ENCODE data around the gene CDK6.

CDK6 gene

DNA sequence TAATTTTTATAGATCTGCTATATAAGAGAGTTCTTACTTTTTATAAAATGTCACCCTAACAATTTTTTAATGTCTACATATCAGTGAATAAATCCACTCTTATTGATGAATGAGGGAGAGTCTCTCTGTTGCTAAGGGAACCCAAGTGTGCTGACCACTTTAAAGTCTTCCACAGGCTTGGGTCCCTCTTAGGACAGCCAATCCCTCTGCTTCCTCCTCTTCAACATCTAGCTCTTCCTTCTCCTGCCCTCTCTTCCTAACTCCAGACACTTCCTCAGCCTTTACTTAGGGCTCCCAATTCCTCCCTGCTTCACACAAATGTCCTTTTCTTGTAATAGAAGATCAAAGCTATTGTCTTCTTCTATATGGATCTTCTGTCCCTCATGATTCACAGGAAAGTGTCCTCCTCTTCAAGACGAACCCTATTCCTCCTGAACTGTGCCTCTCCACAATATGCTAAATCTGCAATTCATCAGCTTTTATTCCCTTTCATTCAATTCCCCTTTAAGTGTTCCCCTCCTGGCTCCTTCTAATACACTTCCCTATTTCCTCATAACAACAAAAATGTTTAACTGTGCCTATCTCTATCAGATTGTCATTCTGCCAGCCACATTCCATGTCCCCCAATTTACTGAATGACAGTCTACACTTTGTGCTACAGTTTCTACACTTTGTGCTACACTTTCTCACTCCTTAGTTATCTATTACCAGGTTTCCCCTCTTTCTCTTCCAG, 37.7 kb downstream of the CDK6 start:
- no peaks in the 10 kb centered on the region for H3K36me3 ChIP-seq (ENCODE audit: control insufficient read depth, insufficient read depth, low read length)
- no peaks in the 10 kb centered on the region for H3K27me3 ChIP-seq (ENCODE audit: control insufficient read depth, insufficient read depth, low read length)
- no peak overlapping the region for H3K9ac ChIP-seq (ENCODE audit: low read length)
- peaks cover 5% of the 10 kb centered on the region for H3K4me1 ChIP-seq (ENCODE audit: control insufficient read depth, insufficient read depth, low read length)
- no peaks in the 10 kb centered on the region for H3K9me3 ChIP-seq (ENCODE audit: control insufficient read depth, low read length)
- no peak overlapping the region for H3K4me3 ChIP-seq (ENCODE audit: low read length)

DNA sequence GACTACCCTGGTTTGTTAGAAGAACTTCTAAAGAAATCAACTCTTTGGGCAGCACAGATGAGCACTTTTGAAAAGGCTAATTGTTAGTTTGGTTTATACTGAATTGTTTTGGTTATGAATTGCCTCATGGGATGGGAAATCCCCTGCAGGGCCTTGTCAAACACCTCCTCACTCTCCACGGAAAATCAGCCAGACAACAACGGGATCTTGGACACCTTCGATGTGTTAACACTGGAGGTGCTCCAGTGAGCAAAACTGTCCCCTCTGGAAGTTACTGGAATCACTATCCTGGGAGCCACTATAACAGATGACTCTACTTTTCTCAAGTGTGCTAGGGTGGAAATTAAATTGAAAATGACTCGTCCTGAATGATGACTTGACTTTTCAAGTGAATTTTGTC, 38.7 kb downstream of the CDK6 start:
- no peaks in the 10 kb centered on the region for H3K27me3 ChIP-seq (ENCODE audit: control insufficient read depth, insufficient read depth, low read length)
- H3K4me1 ChIP-seq (ENCODE audit: control insufficient read depth, insufficient read depth, low read length): peaks cover 5% of the 10 kb centered on the region
- H3K4me3 ChIP-seq (ENCODE audit: low read length): no peak overlapping the region
- H3K9me3 ChIP-seq (ENCODE audit: control insufficient read depth, low read length): no peaks in the 10 kb centered on the region
- no peak overlapping the region for H3K9ac ChIP-seq (ENCODE audit: low read length)
- no peaks in the 10 kb centered on the region for H3K36me3 ChIP-seq (ENCODE audit: control insufficient read depth, insufficient read depth, low read length)

DNA sequence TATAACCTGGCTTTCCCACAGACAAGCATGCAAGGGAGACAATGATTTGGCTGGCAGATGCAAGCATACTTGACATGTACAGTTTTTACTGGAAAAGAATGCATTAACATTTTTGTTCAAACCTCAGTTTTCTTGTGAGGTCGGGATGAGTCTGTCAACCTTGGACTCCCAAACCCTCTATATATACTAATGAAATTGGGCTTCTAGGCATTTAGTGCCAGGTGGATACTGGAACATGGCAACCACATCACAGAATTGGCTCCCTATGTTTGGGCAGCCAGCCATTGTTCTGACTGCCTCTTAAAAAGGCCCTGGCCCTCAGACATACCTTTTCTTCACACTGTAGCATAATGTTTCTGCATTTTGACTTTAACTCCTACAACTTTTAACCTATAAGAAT, 39.1 kb downstream of the CDK6 start:
- no peak overlapping the region for H3K4me3 ChIP-seq (ENCODE audit: low read length)
- no peaks in the 10 kb centered on the region for H3K9me3 ChIP-seq (ENCODE audit: control insufficient read depth, low read length)
- no peak overlapping the region for H3K9ac ChIP-seq (ENCODE audit: low read length)
- H3K27me3 ChIP-seq (ENCODE audit: control insufficient read depth, insufficient read depth, low read length): no peaks in the 10 kb centered on the region
- peaks cover 5% of the 10 kb centered on the region for H3K4me1 ChIP-seq (ENCODE audit: control insufficient read depth, insufficient read depth, low read length)
- H3K36me3 ChIP-seq (ENCODE audit: control insufficient read depth, insufficient read depth, low read length): no peaks in the 10 kb centered on the region

DNA sequence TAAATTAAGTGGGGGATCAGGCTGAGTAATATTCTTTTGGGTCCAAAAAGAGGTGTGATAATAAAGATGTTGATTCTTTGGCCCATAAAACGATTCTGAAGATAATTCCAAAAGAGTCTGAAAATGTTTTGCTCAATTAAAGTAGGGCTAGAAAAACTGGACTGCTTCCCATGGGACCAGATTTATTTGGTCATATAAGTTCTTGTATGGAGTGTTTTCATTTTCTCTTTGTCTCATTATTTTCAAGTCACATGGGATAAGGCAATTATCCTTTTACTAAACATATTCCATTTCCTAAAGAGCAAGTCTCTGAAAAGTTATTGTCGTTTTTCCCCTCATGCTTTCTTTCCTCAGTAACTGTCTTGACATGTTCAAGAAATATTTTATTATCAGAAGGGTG, 41.5 kb downstream of the CDK6 start:
- Histone ChIP-seq H3K36me3 (ENCODE audit: control insufficient read depth, insufficient read depth, low read length) (no peaks in the 10 kb centered on the region), H3K4me1 (ENCODE audit: control insufficient read depth, insufficient read depth, low read length) (peaks cover 9% of the 10 kb centered on the region), H3K9ac (ENCODE audit: low read length) (no peak overlapping the region), H3K4me3 (ENCODE audit: low read length) (no peak overlapping the region), H3K27me3 (ENCODE audit: control insufficient read depth, insufficient read depth, low read length) (no peaks in the 10 kb centered on the region), H3K9me3 (ENCODE audit: control insufficient read depth, low read length) (no peaks in the 10 kb centered on the region)

DNA sequence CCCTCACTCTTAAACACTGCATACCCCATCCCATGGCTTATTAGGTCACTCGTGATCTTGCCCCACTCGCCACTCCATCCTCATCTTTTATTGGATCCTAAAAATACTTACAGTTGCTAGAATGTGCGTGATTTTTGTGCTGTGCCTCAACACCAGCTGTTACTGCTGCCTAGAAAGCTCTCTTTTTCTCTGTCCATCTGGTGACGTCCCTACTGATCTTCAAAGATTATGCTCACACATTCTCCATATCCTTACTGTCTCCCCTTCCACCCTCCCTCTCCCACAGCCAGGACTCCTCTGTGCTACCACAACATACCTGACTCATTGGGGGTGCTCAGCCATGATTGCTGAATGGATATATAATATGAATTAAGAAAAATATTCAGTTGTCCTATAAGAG, 42.0 kb downstream of the CDK6 start:
- no peak overlapping the region for H3K9ac ChIP-seq (ENCODE audit: low read length)
- no peak overlapping the region for H3K4me3 ChIP-seq (ENCODE audit: low read length)
- H3K9me3 ChIP-seq (ENCODE audit: control insufficient read depth, low read length): no peaks in the 10 kb centered on the region
- H3K4me1 ChIP-seq (ENCODE audit: control insufficient read depth, insufficient read depth, low read length): peaks cover 9% of the 10 kb centered on the region
- no peaks in the 10 kb centered on the region for H3K36me3 ChIP-seq (ENCODE audit: control insufficient read depth, insufficient read depth, low read length)
- H3K27me3 ChIP-seq (ENCODE audit: control insufficient read depth, insufficient read depth, low read length): no peaks in the 10 kb centered on the region

DNA sequence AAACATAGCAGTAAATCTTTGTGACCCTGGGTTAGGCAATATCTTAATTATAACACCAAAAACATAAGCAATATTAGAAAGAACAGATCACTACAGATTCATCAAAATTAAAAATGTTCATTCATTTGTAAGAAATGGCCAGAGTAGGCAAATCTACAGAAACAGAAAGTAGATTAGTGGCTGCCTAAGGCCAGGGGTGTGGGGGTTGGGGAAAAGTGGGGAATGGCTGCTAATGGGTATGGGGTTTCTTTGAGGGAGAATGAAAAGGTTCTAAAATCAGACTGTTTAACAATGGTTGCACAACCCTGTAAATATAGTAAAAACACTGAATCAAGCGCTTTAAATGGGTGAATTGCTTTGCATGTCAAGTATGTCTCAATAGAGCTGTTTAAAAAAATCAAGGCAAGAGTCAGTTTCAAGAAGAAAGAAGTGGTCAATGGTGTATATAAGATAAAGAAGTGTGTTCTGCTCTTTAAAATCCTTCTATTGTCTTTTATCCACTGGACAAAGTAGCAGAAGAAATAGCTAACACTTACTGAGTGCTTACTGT, 42.6 kb downstream of the CDK6 start:
- H3K36me3 ChIP-seq (ENCODE audit: control insufficient read depth, insufficient read depth, low read length): no peaks in the 10 kb centered on the region
- H3K9me3 ChIP-seq (ENCODE audit: control insufficient read depth, low read length): no peaks in the 10 kb centered on the region
- no peak overlapping the region for H3K9ac ChIP-seq (ENCODE audit: low read length)
- H3K27me3 ChIP-seq (ENCODE audit: control insufficient read depth, insufficient read depth, low read length): no peaks in the 10 kb centered on the region
- peaks cover 4% of the 10 kb centered on the region for H3K4me1 ChIP-seq (ENCODE audit: control insufficient read depth, insufficient read depth, low read length)
- H3K4me3 ChIP-seq (ENCODE audit: low read length): no peak overlapping the region

DNA sequence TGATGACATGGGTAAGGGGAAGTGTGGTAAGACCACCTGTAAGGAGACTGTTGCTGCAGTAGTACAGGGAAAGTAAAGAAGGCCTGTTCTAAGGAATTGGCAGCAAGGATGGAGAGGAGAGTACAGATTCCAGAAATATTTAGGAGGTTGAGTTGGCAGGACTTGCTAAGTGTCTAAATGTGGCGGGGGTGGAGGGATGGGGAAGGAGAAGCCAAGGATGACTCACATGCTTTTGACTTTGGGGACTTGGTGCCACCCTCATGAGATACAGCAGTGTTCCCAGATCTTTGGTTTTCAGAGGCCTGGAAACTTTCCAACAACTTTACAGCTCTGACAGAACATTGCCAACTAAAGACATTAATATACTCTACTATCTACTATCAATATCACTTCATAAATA, 45.4 kb downstream of the CDK6 start:
- Histone ChIP-seq H3K4me3 (ENCODE audit: low read length) (no peak overlapping the region), H3K27me3 (ENCODE audit: control insufficient read depth, insufficient read depth, low read length) (no peaks in the 10 kb centered on the region), H3K9ac (ENCODE audit: low read length) (no peak overlapping the region), H3K4me1 (ENCODE audit: control insufficient read depth, insufficient read depth, low read length) (peaks cover 4% of the 10 kb centered on the region), H3K9me3 (ENCODE audit: control insufficient read depth, low read length) (no peaks in the 10 kb centered on the region), H3K36me3 (ENCODE audit: control insufficient read depth, insufficient read depth, low read length) (no peaks in the 10 kb centered on the region)

DNA sequence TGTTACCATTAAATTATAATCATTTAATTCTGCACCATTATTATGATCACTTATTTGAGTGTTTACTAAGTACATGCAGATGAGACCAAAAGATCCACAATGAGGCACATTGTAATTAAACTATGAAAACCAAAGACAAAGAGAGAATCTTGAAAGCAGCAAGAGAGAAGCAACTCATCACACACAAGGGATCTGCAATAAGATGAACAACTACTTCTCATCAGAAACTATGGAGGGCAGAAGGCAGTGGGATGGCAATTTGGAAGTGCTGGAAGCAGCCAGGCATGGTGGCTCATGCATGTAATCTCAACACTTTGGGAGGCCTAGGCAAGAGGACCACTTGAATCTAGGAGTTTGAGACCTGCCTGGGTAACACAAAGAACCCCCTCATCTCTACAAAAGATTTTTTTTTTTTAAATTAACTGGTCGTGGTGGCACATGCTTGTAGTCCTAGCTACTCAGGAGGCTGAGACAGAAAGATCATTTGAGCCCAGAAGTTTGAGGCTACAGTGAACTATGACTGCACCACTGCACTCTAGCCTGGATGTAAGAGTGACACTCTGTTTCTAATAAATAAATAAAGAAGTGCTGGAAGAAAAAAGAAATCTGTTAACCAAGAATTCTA, 47.7 kb downstream of the CDK6 start:
- no peak overlapping the region for H3K4me3 ChIP-seq (ENCODE audit: low read length)
- no peaks in the 10 kb centered on the region for H3K9me3 ChIP-seq (ENCODE audit: control insufficient read depth, low read length)
- no peaks in the 10 kb centered on the region for H3K27me3 ChIP-seq (ENCODE audit: control insufficient read depth, insufficient read depth, low read length)
- no peaks in the 10 kb centered on the region for H3K36me3 ChIP-seq (ENCODE audit: control insufficient read depth, insufficient read depth, low read length)
- peaks cover 5% of the 10 kb centered on the region for H3K4me1 ChIP-seq (ENCODE audit: control insufficient read depth, insufficient read depth, low read length)
- no peak overlapping the region for H3K9ac ChIP-seq (ENCODE audit: low read length)

DNA sequence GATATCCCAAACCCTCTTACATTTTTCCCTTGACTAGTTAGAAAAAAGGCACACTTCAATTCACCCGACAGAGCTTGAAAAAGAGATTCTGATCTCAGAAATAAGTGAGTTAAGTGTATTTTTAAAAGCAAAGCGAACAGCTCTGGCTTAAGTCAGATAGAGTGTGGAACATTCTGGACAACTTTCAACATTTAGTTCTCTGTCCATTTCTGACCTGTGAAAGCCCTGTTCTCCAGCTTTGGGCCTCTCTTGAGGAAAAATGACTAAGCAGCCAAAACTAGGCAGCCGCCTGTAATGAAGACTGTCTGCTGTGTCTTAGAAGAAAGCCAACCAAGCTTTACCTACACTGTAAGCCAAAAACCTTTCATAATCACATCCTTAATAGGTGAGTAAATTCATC, 50.5 kb downstream of the CDK6 start:
- no peak overlapping the region for H3K4me3 ChIP-seq (ENCODE audit: low read length)
- H3K4me1 ChIP-seq (ENCODE audit: control insufficient read depth, insufficient read depth, low read length): peaks cover 20% of the 10 kb centered on the region
- no peaks in the 10 kb centered on the region for H3K36me3 ChIP-seq (ENCODE audit: control insufficient read depth, insufficient read depth, low read length)
- H3K9ac ChIP-seq (ENCODE audit: low read length): no peak overlapping the region
- H3K27me3 ChIP-seq (ENCODE audit: control insufficient read depth, insufficient read depth, low read length): no peaks in the 10 kb centered on the region
- H3K9me3 ChIP-seq (ENCODE audit: control insufficient read depth, low read length): no peaks in the 10 kb centered on the region

DNA sequence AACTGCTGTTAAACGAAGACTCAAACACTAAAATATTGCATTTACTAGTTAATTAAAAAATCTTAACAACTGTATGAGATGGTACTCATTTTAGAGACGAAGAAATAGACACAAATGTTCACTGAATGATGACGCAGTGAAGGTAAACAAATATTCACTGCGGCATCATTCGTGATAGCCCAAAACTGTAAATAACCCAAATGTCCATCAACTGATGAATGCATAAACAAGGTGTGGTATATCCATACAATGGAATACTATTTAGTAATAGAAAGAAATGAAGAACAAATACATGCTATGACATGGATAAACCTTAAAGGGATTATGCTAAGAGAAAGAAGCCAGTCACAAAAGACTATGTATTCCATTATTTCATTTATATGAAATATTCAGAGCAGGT, 51.4 kb downstream of the CDK6 start:
- Histone ChIP-seq H3K36me3 (ENCODE audit: control insufficient read depth, insufficient read depth, low read length) (no peaks in the 10 kb centered on the region), H3K9me3 (ENCODE audit: control insufficient read depth, low read length) (no peaks in the 10 kb centered on the region), H3K4me3 (ENCODE audit: low read length) (no peak overlapping the region), H3K9ac (ENCODE audit: low read length) (no peak overlapping the region), H3K27me3 (ENCODE audit: control insufficient read depth, insufficient read depth, low read length) (no peaks in the 10 kb centered on the region), H3K4me1 (ENCODE audit: control insufficient read depth, insufficient read depth, low read length) (peaks cover 19% of the 10 kb centered on the region)

DNA sequence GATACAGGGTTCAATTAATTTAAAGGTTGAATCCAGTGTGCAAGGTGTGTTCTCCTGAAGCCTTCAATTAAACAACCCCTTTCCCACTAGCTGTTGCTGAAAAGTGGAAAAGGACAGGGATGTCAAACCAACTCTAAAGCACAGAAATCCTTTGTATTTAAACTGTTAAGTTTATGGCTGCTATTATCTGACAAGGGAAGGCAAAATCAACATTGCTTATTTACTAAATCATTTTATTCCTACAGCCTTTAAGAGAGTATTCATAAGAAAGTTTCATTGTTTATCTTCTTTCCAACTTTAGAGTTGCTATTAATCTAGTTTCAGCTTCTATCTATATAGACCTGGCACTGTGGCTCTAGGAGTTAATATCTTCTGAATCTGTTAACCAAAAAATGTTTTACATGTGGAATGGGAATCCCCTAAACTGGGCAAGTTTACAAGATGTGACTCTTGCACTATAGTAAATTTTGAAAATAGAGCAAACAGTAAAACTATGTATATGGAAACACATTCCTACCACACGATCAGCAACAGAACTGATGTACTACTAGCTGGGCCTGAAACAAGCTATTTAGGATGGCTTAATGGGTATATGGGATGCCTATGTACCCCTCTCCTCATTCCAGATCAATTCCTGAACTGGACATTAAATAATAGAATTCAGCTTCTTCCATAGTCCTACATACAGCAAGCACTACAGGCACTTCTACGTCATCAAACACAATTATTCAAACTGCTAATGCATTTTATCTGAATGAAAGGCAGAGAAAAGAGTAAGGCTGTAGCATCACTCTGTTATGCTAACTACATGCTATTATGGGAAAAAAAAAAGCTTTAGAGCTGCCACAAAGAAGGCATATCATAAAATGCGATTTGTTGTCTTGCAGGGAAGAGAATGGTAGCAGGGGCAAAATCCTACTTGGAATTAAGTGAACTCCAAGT, 52.8 kb downstream of the CDK6 start:
- H3K36me3 ChIP-seq (ENCODE audit: control insufficient read depth, insufficient read depth, low read length): no peaks in the 10 kb centered on the region
- no peaks in the 10 kb centered on the region for H3K27me3 ChIP-seq (ENCODE audit: control insufficient read depth, insufficient read depth, low read length)
- no peaks in the 10 kb centered on the region for H3K9me3 ChIP-seq (ENCODE audit: control insufficient read depth, low read length)
- no peak overlapping the region for H3K9ac ChIP-seq (ENCODE audit: low read length)
- H3K4me3 ChIP-seq (ENCODE audit: low read length): no peak overlapping the region
- H3K4me1 ChIP-seq (ENCODE audit: control insufficient read depth, insufficient read depth, low read length): peaks cover 19% of the 10 kb centered on the region

DNA sequence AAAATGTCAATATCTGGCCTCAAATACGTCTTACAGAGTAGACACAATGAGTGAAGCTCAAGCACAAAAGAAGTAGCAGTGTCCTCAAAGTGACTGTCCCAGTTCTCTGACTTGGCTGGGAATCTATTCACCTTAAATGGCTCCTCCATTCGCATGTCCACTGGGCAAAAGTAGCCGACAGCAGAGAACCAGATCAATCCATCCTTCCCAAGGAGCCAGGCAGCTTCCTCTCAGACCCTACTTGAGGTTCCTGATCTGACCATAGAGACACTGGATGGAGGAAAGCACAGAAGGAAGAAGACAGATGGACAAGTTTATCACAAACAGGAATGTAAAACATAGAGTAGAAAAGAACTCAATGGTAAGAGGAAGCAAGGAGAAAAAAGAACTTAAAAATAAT, 53.5 kb downstream of the CDK6 start:
- no peak overlapping the region for H3K4me3 ChIP-seq (ENCODE audit: low read length)
- no peaks in the 10 kb centered on the region for H3K36me3 ChIP-seq (ENCODE audit: control insufficient read depth, insufficient read depth, low read length)
- H3K9me3 ChIP-seq (ENCODE audit: control insufficient read depth, low read length): no peaks in the 10 kb centered on the region
- no peaks in the 10 kb centered on the region for H3K27me3 ChIP-seq (ENCODE audit: control insufficient read depth, insufficient read depth, low read length)
- peaks cover 19% of the 10 kb centered on the region for H3K4me1 ChIP-seq (ENCODE audit: control insufficient read depth, insufficient read depth, low read length)
- no peak overlapping the region for H3K9ac ChIP-seq (ENCODE audit: low read length)
